Sciatic nerve (tissue), 2 donors: ENCODE data around the gene TFR2. TPM values are rescaled to one million over a fixed set of nuclear protein-coding genes. Genes with fewer than 3 reads are reported as not detected.
"Not testable (repeated sequence)": the region's sequence is repeated elsewhere in the genome, so short reads cannot be mapped to it uniquely, and the experiment has no call there.

ENCODE experiments used
- ATAC-seq: fragments of 200-7000 bp; cut with Tn5 transposase; one replicate; pipeline ENCODE4 v1.9.1; 2020; ENCODE audit warnings: mild to moderate bottlenecking, moderate library complexity
- DNase-seq: peaks from one replicate; pipeline ENCODE4 v3.0.0-alpha.2; 2020; ENCODE audit warnings: low spot score
- intact Hi-C: fragments of 100-400 bp; cut with DNase I; formaldehyde crosslinking; loops from one replicate; pipeline ENCODE4 v1.14.2; 2022
- total RNA-seq: library from RNA; stranded (reverse); fragmentation: NEBNext Ultra II Directional; extraction: Animal tissue kit (Norgen Biotek cat#: 25700); gene quantifications from one replicate; pipeline ENCODE4 v1.2.1, GENCODE V29; 2021
- donor health status: DM: no; HTN: no; CAD: no.
- donor health status: DM: no; HTN: no; CAD: no.

The TFR2 gene
- total RNA-seq, 1 donor from 2014 or later: 1.2 TPM

- intact Hi-C loops: no loop called here
- DNase-seq (no peak), ATAC-seq (no peak)
Observed at GRCh38 chr7:100679129-100679926, 38.0 kb upstream of the TFR2 start.

- intact Hi-C loops: no loop called here
- DNase-seq (no peak), ATAC-seq (no peak)
Observed at GRCh38 chr7:100678291-100678984, 37.1 kb upstream of the TFR2 start.

- no peak for DNase-seq
- intact Hi-C loops: no loop called here
- ATAC-seq: no peak
Observed at GRCh38 chr7:100677308-100678267, 36.2 kb upstream of the TFR2 start.

- DNase-seq (no peak), ATAC-seq (no peak)
- intact Hi-C loops: no loop called here
Observed at GRCh38 chr7:100676501-100677306, 35.4 kb upstream of the TFR2 start.

GRCh38 chr7:100675581-100676350 lies 34.4 kb upstream of the TFR2 start:
- intact Hi-C loops: no loop called here
- ATAC-seq (peak; percentile 35), DNase-seq (peak; percentile 91)

GRCh38 chr7:100675105-100675451 lies 33.7 kb upstream of the TFR2 start:
- no peak for ATAC-seq
- DNase-seq: no peak
- intact Hi-C loops: no loop called here

- DNase-seq (no peak), ATAC-seq (no peak)
- intact Hi-C loops: loop anchor here (5.0 kb wide), 1 partner anchor 1297 kb away; no protein-coding TSS in a partner anchor
Observed at GRCh38 chr7:100674411-100675104, 33.2 kb upstream of the TFR2 start.

- no peak for DNase-seq
Observed at GRCh38 chr7:100673942-100674410, 32.6 kb upstream of the TFR2 start.

GRCh38 chr7:100673302-100673941 lies 32.1 kb upstream of the TFR2 start, which contains the start of gene GNB2:
GNB2 (plus strand) TSS chr7:100673740; CDS start chr7:100676266, 2,526 bp downstream.
- peak; percentile 100 for DNase-seq
- peak; percentile 95 for ATAC-seq
- intact Hi-C loops: loop anchor here (5.0 kb wide), 1 partner anchor 1296 kb away; no protein-coding TSS in a partner anchor

More at GRCh38 chr7:100673942-100674410, 32.6 kb upstream of the TFR2 start:
- peak; percentile 2 for ATAC-seq
- intact Hi-C loops: loop anchor here (5.0 kb wide), 1 partner anchor 1297 kb away; no protein-coding TSS in a partner anchor

GRCh38 chr7:100671353-100672327 lies 30.3 kb upstream of the TFR2 start:
- intact Hi-C loops: loop anchor here (5.0 kb wide), 1 partner anchor 1294 kb away; no protein-coding TSS in a partner anchor
- ATAC-seq: no peak
- DNase-seq: no peak

GRCh38 chr7:100670074-100670473 lies 28.7 kb upstream of the TFR2 start:
- ATAC-seq (no peak), DNase-seq (no peak)
- intact Hi-C loops: loop anchor here (5.0 kb wide), 1 partner anchor 1293 kb away; no protein-coding TSS in a partner anchor

GRCh38 chr7:100669106-100669505 lies 27.8 kb upstream of the TFR2 start:
- intact Hi-C loops, ATAC-seq, DNase-seq: not testable (repeated sequence)

- DNase-seq (no peak), ATAC-seq (no peak)
- intact Hi-C loops: no loop called here
Observed at GRCh38 chr7:100668069-100668449, 26.7 kb upstream of the TFR2 start.

- intact Hi-C loops: loop anchor here (2.0 kb wide), 1 partner anchor 25 kb away; no protein-coding TSS in a partner anchor
- ATAC-seq: no peak
- DNase-seq: no peak
Observed at GRCh38 chr7:100667331-100668068, 26.1 kb upstream of the TFR2 start.
